ENCODE results near the gene PTPRT. TPM values are rescaled to one million over a fixed set of nuclear protein-coding genes. Genes with fewer than 3 reads are reported as not detected.

PTPRT gene
- total RNA-seq, 4 donors from 2014 or later: 0.04 TPM; not detected in 3

- no peak for ATAC-seq
- Histone ChIP-seq H3K27ac (no peak overlapping the region), H3K27me3 (peaks cover under 1% of the 10 kb centered on the region), H3K9me3 (peaks cover 0 to 6% (median 0%) of the 10 kb centered on the region in 3 donors), H3K36me3 (no peaks in the 10 kb centered on the region), H3K4me1 (no peaks in the 10 kb centered on the region), H3K4me3 (no peak overlapping the region)
- TF ChIP-seq CTCF (IDR thresholded peaks at IDR 0.05): no peak
- TF ChIP-seq POLR2A (IDR thresholded peaks at IDR 0.05): no peak
- TF ChIP-seq EP300 (IDR thresholded peaks at IDR 0.05): no peak
- TF ChIP-seq POLR2AphosphoS5 (IDR thresholded peaks at IDR 0.05): no peak
- 71 to 97% methylated on average over 3 of the region's 3 CpGs for WGBS, 2 donors (ENCODE audit: low coverage in 1 of 2)
These were observed 251.1 kb downstream of the PTPRT start for GRCh38 chr20:42938441-42939205.

- TF ChIP-seq EP300 (IDR thresholded peaks at IDR 0.05) (no peak), POLR2A (IDR thresholded peaks at IDR 0.05) (no peak), CTCF (IDR thresholded peaks at IDR 0.05) (no peak), POLR2AphosphoS5 (IDR thresholded peaks at IDR 0.05) (no peak)
- Histone ChIP-seq H3K27me3 (peaks cover 5% of the 10 kb centered on the region), H3K27ac (no peak overlapping the region), H3K4me1 (no peaks in the 10 kb centered on the region), H3K9me3 (peaks cover 0 to 11% (median 0%) of the 10 kb centered on the region in 3 donors), H3K36me3 (no peaks in the 10 kb centered on the region), H3K4me3 (no peak overlapping the region)
- WGBS, 2 donors (ENCODE audit: low coverage in 1 of 2): 54 to 74% methylated on average over 3 of the region's 3 CpGs
- no peak for ATAC-seq
These were observed 253.2 kb downstream of the PTPRT start for GRCh38 chr20:42936482-42936881.

GRCh38 chr20:42924215-42924614 is 265.5 kb downstream of the PTPRT start:
- TF ChIP-seq POLR2AphosphoS5 (IDR thresholded peaks at IDR 0.05) (no peak), CTCF (IDR thresholded peaks at IDR 0.05) (no peak), POLR2A (IDR thresholded peaks at IDR 0.05) (no peak), EP300 (IDR thresholded peaks at IDR 0.05) (no peak)
- ATAC-seq: no peak
- H3K4me1 ChIP-seq: no peaks in the 10 kb centered on the region
- WGBS, 2 donors (ENCODE audit: low coverage in 1 of 2): 62% methylated on average over 3 of the region's 4 CpGs; no CpG with 5 or more reads in 1 of the 2 donors
- H3K27me3 ChIP-seq: no peaks in the 10 kb centered on the region
- H3K27ac ChIP-seq: no peak overlapping the region
- H3K36me3 ChIP-seq: no peaks in the 10 kb centered on the region
- no peaks in the 10 kb centered on the region for H3K9me3 ChIP-seq
- H3K4me3 ChIP-seq: no peak overlapping the region

GRCh38 chr20:42923348-42923918 is 266.3 kb downstream of the PTPRT start:
- Histone ChIP-seq H3K27me3 (no peaks in the 10 kb centered on the region), H3K9me3 (no peaks in the 10 kb centered on the region), H3K4me3 (no peak overlapping the region), H3K36me3 (no peaks in the 10 kb centered on the region), H3K4me1 (no peaks in the 10 kb centered on the region), H3K27ac (no peak overlapping the region)
- ATAC-seq: no peak
- TF ChIP-seq POLR2AphosphoS5 (IDR thresholded peaks at IDR 0.05): no peak
- no peak for TF ChIP-seq CTCF (IDR thresholded peaks at IDR 0.05)
- no peak for TF ChIP-seq POLR2A (IDR thresholded peaks at IDR 0.05)
- no peak for TF ChIP-seq EP300 (IDR thresholded peaks at IDR 0.05)
- 64 to 95% methylated on average over 3 to 7 of the region's 7 CpGs for WGBS, 2 donors (ENCODE audit: low coverage in 1 of 2)

GRCh38 chr20:42920776-42921175 is 268.9 kb downstream of the PTPRT start:
- no peak for ATAC-seq
- H3K27me3 ChIP-seq: no peaks in the 10 kb centered on the region
- no peaks in the 10 kb centered on the region for H3K36me3 ChIP-seq
- H3K4me3 ChIP-seq: no peak overlapping the region
- WGBS, 2 donors (ENCODE audit: low coverage in 1 of 2): 74 to 91% methylated on average over 2 of the region's 2 CpGs
- no peak overlapping the region for H3K27ac ChIP-seq
- no peaks in the 10 kb centered on the region for H3K4me1 ChIP-seq
- TF ChIP-seq POLR2AphosphoS5 (IDR thresholded peaks at IDR 0.05): no peak
- no peak for TF ChIP-seq POLR2A (IDR thresholded peaks at IDR 0.05)
- no peak for TF ChIP-seq CTCF (IDR thresholded peaks at IDR 0.05)
- no peak for TF ChIP-seq EP300 (IDR thresholded peaks at IDR 0.05)
- peaks cover 0 to 5% (median 0%) of the 10 kb centered on the region in 3 donors for H3K9me3 ChIP-seq

Data from gastroesophageal sphincter (tissue), 4 donors.